Vagina (tissue), 2 donors: ENCODE data around the gene MYO9A.
"Not testable (repeated sequence)": the region's sequence is repeated elsewhere in the genome, so short reads cannot be mapped to it uniquely, and the experiment has no call there.

Experiments
- CTCF ChIP-seq, 3 experiments: fragments of 450-650 bp in 2 of 3; fragments of 200-600 bp in 1 of 3; sonication (generic) in 1 of 3; IDR thresholded peaks; one replicate each; pipeline ENCODE4 v1.5.1; 2017 to 2019; ENCODE audit warnings: antibody characterized with exemption in 3 of 3, mild to moderate bottlenecking in 2 of 3, moderate library complexity in 2 of 3
- POLR2AphosphoS5 ChIP-seq, 2 donors: sonication (generic); formaldehyde crosslinking; IDR thresholded peaks; one replicate each; pipeline ENCODE4 v1.9.0; 2017; ENCODE audit warnings: antibody characterized with exemption in 2 of 2, mild to moderate bottlenecking in 2 of 2, low read depth in 1 of 2; ENCODE audit not compliant: insufficient read depth in 1 of 2

- TF ChIP-seq CTCF (IDR thresholded peaks at IDR 0.05); POLR2AphosphoS5 (IDR thresholded peaks at IDR 0.05; ENCODE audit: insufficient read depth in 1 of 2, low read depth in 1 of 2): not testable (repeated sequence)
Observed at GRCh38 chr15:72053297-72053696, 64.7 kb downstream of the MYO9A start.
